Gastroesophageal sphincter (tissue), 4 donors: Measurements from ENCODE around the gene ZBP1. TPM values are rescaled to one million over a fixed set of nuclear protein-coding genes. Genes with fewer than 3 reads are reported as not detected.
A peak's percentile ranks its signal among the peaks of the same experiment; 100 is the strongest.

ENCODE experiments used
- ATAC-seq: fragments of 150-250 bp; one replicate; pipeline ENCODE4 v1.9.1; 2016; ENCODE audit warnings: mild to moderate bottlenecking, moderate library complexity
- H3K27ac ChIP-seq, 4 donors: fragments of 200-600 bp; sonication (generic) in 3 of 4; 1 replicate in 3 of 4; 2 replicates in 1 of 4; pipeline ENCODE4 v1.5.1; 2016 to 2019
- H3K27me3 ChIP-seq: fragments of 200-600 bp; sonication (generic); one replicate; pipeline ENCODE4 v1.5.1; 2019
- H3K36me3 ChIP-seq, 2 donors: fragments of 200-600 bp; sonication (generic); one replicate each; pipeline ENCODE4 v1.5.1; 2019; ENCODE audit warnings: control low read depth in 1 of 2
- H3K4me1 ChIP-seq, 3 donors: fragments of 200-600 bp; sonication (generic); 1 replicate in 2 of 3; 2 replicates in 1 of 3; pipeline ENCODE4 v1.5.1; 2016 to 2019; ENCODE audit warnings: control low read depth in 2 of 3
- H3K4me3 ChIP-seq, 2 donors: fragments of 200-600 bp; sonication (generic); one replicate each; pipeline ENCODE4 v1.5.1; 2019; ENCODE audit warnings: mild to moderate bottlenecking in 1 of 2, moderate library complexity in 1 of 2
- H3K9me3 ChIP-seq, 3 donors: fragments of 200-600 bp; sonication (generic); one replicate each; pipeline ENCODE4 v1.5.1; 2017 to 2019; ENCODE audit warnings: control low read depth in 2 of 3
- CTCF ChIP-seq, 4 experiments: fragments of 200-600 bp in 2 of 4; fragments of 450-650 bp in 2 of 4; sonication (generic) in 1 of 4; IDR thresholded peaks; one replicate each; pipeline ENCODE4 v1.5.1; 2017 to 2019; ENCODE audit warnings: antibody characterized with exemption in 4 of 4, mild to moderate bottlenecking in 2 of 4, moderate library complexity in 2 of 4
- EP300 ChIP-seq: sonication (generic); formaldehyde crosslinking; IDR thresholded peaks from one replicate; pipeline ENCODE4 v1.6.1; 2017; ENCODE audit warnings: antibody characterized with exemption, mild to moderate bottlenecking
- POLR2A ChIP-seq, 2 donors: fragments of 450-650 bp; IDR thresholded peaks; one replicate each; pipeline ENCODE4 v1.6.1; 2017; ENCODE audit warnings: antibody characterized with exemption in 2 of 2, mild to moderate bottlenecking in 2 of 2, moderate library complexity in 1 of 2
- POLR2AphosphoS5 ChIP-seq: sonication (generic); formaldehyde crosslinking; IDR thresholded peaks from one replicate; pipeline ENCODE4 v1.6.1; 2017; ENCODE audit warnings: antibody characterized with exemption
- WGBS, 2 donors: methylation state at CpG; one replicate each; pipeline ENCODE4 v1.1.5; 2018; ENCODE audit warnings: low coverage in 1 of 2; 5-methylcytosine and 5-hydroxymethylcytosine counted together
- total RNA-seq, 4 donors: library from RNA; depleted of rRNA; stranded (reverse); fragments of >200 nt; gene quantifications; one replicate each; pipeline ENCODE4 v1.1.0, GENCODE V29; 2016

ZBP1 gene
- total RNA-seq, 4 donors from 2014 or later: 0.08 to 0.32 TPM; not detected in 2

GRCh38 chr20:57581202-57582028, 38.8 kb downstream of the ZBP1 start:
- Histone ChIP-seq H3K27ac (peak overlapping the region in 3 of 4 donors; percentile 81 to 87 (median 83)), H3K36me3 (no peaks in the 10 kb centered on the region), H3K9me3 (no peaks in the 10 kb centered on the region), H3K27me3 (peaks cover 18% of the 10 kb centered on the region), H3K4me1 (peaks cover 0 to 62% (median 7%) of the 10 kb centered on the region in 3 donors), H3K4me3 (no peak overlapping the region)
- TF ChIP-seq EP300 (no peak), CTCF (IDR thresholded peaks at IDR 0.05) (no peak), POLR2A (IDR thresholded peaks at IDR 0.05) (no peak), POLR2AphosphoS5 (peak; percentile 58)
- ATAC-seq: peak; percentile 56
- 57 to 77% methylated on average over 1 to 8 of the region's 14 CpGs for WGBS, 2 donors

GRCh38 chr20:57580478-57581201, 39.6 kb downstream of the ZBP1 start:
- peaks cover 0 to 54% (median 7%) of the 10 kb centered on the region in 3 donors for H3K4me1 ChIP-seq
- H3K36me3 ChIP-seq: no peaks in the 10 kb centered on the region
- peaks cover 15% of the 10 kb centered on the region for H3K27me3 ChIP-seq
- H3K27ac ChIP-seq: peak overlapping the region in 2 of 4 donors; percentile 81 to 87
- H3K9me3 ChIP-seq: no peaks in the 10 kb centered on the region
- 87 to 100% methylated on average over 6 to 10 of the region's 13 CpGs for WGBS, 2 donors
- H3K4me3 ChIP-seq: no peak overlapping the region
- no peak for TF ChIP-seq EP300
- no peak for ATAC-seq

GRCh38 chr20:57579898-57580447, 40.3 kb downstream of the ZBP1 start:
- no peaks in the 10 kb centered on the region for H3K9me3 ChIP-seq
- H3K27ac ChIP-seq: peak overlapping the region in 2 of 4 donors; percentile 81 to 87
- 25% methylated on average over 8 of the region's 21 CpGs; no CpG with 5 or more reads in 1 of the 2 donors for WGBS, 2 donors
- H3K27me3 ChIP-seq: peaks cover 17% of the 10 kb centered on the region
- no peak overlapping the region for H3K4me3 ChIP-seq
- ATAC-seq: no peak
- peak; percentile 71 for TF ChIP-seq POLR2AphosphoS5
- no peak for TF ChIP-seq CTCF (IDR thresholded peaks at IDR 0.05)
- H3K4me1 ChIP-seq: peaks cover 0 to 48% (median 7%) of the 10 kb centered on the region in 3 donors
- H3K36me3 ChIP-seq: no peaks in the 10 kb centered on the region

- H3K36me3 ChIP-seq: no peaks in the 10 kb centered on the region
- H3K9me3 ChIP-seq: no peaks in the 10 kb centered on the region
- no peak for ATAC-seq
- peaks cover 0 to 43% (median 7%) of the 10 kb centered on the region in 3 donors for H3K4me1 ChIP-seq
- 100% methylated on average over 1 of the region's 11 CpGs; no CpG with 5 or more reads in 1 of the 2 donors for WGBS, 2 donors
- H3K27me3 ChIP-seq: peaks cover 17% of the 10 kb centered on the region
- no peak overlapping the region for H3K4me3 ChIP-seq
- no peak for TF ChIP-seq EP300
- no peak for TF ChIP-seq POLR2A (IDR thresholded peaks at IDR 0.05)
- TF ChIP-seq CTCF (IDR thresholded peaks at IDR 0.05): no peak
- no peak for TF ChIP-seq POLR2AphosphoS5
- H3K27ac ChIP-seq: peak overlapping the region in 2 of 4 donors; percentile 35 to 87
These were observed 40.8 kb downstream of the ZBP1 start for GRCh38 chr20:57579331-57579897.
